Activated CD4-positive, alpha-beta T cell treated with anti-CD3 and anti-CD28 coated beads, Interleukin-2, amount 50 U/mL, for 16 hours (primary cell): ENCODE measurements around the gene STARD3.

Experiments
- DNase-seq: peaks from one replicate; pipeline ENCODE4 v3.0.0-alpha.2; 2020

STARD3 gene

GRCh38 chr17:39604911-39605491 is 31.9 kb upstream of the STARD3 start:
- DNase-seq = no peak

- DNase-seq = no peak
These were observed 31.2 kb upstream of the STARD3 start for GRCh38 chr17:39605492-39606433.

GRCh38 chr17:39606434-39607056 is 30.4 kb upstream of the STARD3 start:
- no peak for DNase-seq

- DNase-seq = no peak
These were observed 29.7 kb upstream of the STARD3 start for GRCh38 chr17:39607057-39607850.

DNA sequence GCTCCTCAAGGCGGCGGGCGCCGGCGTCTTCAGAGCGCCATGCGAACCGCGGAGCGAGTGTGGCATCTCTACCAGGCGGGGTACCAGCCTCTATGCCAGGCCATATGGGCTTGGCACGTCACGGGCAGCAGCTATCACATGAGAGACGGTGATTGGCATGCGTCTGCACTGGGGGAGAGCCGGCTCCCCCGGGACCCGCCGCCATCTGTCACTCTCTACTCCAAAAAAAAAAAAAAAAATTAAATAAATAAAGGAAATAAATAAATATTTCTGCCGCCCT is 29.2 kb upstream of the STARD3 start, which contains the start of gene NEUROD2:
TSS of gene NEUROD2 (minus strand) at position 70 of the 280 bp plus-strand sequence. CDS start 1,321 bp downstream, outside the sequence.
- DNase-seq = no peak

- no peak for DNase-seq
These were observed 28.6 kb upstream of the STARD3 start for GRCh38 chr17:39608142-39608981.

DNA sequence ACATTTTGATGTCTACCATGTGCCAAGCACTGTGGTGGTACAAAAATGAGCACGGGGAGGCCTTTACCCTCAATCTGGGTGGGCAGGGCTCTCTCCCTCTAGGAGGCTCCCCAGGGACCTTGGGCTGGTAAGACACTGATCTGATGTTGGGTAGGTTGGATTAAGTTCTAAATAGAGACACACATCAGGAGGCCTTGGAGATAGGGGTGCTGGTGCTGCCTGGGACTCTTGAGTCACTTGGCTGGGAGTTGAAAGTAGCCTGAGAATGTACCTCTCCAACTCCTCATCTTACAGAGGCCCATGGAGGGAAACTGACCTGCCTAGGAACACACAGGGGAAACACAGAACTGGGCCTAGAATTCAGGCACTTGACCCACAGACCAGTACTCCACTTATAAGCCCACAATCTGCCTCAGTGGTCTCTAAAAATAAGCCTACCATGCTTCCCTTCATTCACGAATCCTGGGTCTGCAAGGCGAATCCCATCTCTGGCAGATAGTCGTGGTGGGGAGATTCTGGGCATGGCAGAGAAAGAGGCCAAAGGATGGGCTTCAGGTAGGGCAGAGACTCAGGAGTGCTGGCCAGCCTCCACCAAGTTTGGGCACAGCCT is 27.4 kb upstream of the STARD3 start:
- no peak for DNase-seq

- no peak for DNase-seq
These were observed 25.4 kb upstream of the STARD3 start for GRCh38 chr17:39611401-39612112.

DNA sequence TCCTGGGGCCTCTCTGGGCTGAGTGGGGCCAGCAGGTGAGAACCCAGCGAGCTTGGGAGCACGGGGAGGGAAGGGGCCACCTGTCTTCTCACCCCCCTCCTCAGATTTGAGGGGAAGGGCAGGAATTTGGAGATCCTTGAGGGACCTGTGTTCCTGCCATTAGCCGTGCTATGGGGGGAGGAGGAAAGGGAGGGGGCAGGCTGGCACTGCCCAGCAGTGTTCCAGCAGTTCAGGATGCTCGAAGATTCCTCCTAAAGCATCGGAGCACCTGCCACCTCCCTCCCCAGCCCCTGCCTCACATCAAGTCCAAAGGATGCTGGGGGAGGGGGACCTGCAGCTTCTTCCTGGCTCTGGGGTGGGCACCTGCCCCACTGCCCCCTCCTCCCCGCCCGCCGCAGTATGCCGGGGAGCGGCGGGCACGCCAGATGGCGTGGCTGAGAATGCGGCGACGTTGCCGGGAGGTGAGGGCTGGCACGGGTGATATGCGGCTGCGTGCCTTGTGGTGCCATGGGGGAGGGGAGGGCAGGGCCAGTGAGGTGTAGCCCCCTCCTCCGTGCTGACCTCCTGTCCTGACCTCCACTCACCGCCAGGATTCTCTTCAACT is 24.6 kb upstream of the STARD3 start:
- DNase-seq = no peak

- DNase-seq = no peak
These were observed 23.9 kb upstream of the STARD3 start for GRCh38 chr17:39612935-39613464.

DNA sequence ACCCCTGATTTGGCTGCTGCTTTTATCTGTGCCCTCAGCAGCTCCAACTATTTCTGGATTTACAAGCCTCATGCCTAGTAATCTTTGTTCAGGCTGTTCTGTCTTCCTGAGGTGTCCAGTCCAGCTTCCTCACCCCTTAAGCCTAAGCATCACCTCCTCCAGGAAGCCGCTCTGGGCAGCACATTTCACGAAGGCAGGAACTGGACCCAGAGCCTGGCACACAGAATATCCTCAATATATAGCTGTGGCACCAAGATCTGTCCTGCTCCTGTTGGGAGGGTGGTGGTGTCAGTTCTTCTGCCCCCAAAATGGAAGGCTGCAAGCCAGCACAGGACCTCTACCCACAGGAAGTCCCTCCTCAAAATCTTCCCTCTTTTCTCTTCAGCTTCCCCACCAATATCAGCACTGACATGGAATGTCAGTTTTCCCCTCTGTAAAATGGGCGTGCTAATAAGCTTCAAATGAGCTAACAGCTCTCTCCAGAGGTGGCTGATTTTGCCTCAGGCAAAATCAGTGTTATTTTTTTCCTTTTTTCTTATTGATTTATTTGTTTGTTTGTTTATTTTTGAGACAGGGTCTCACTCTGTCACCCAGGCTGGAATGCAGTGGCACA is 22.3 kb upstream of the STARD3 start:
- no peak for DNase-seq

DNA sequence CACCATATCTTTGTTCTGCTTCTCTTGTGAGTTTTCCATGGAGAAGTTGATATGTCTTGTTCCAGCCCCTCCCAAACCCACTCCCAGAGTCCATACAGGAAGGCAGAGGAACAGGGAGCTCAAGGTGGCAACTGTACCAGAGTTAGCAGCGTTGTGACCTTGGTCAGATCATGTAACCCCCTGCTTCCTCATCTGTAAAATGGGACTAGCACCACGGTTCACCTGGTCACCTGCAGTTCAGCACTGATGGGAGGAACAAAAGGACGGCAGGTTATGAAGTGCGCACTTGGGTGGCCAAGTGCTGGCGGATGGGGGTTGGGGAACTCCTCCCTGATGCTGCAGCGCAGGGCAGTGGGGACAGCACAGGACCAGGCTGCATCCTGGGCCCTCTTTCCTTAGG is 21.5 kb upstream of the STARD3 start:
- DNase-seq = no peak

DNA sequence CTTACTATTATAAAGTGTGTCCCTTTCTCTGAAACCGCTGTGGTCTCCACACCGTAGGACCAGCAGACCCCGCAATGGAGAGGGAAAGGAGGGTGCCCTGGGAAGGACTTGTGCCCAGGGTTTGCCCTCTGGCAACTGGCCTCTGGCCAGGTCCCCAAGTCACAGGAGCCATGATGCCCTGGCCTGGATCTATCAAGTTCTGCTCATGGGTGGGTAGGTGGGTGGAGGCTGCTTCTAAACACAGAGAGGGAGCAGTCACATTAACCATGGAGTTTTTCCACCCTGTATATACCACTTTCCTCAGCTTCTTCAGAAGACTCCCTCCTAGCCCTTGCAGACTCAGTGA is 19.9 kb upstream of the STARD3 start:
- no peak for DNase-seq

DNA sequence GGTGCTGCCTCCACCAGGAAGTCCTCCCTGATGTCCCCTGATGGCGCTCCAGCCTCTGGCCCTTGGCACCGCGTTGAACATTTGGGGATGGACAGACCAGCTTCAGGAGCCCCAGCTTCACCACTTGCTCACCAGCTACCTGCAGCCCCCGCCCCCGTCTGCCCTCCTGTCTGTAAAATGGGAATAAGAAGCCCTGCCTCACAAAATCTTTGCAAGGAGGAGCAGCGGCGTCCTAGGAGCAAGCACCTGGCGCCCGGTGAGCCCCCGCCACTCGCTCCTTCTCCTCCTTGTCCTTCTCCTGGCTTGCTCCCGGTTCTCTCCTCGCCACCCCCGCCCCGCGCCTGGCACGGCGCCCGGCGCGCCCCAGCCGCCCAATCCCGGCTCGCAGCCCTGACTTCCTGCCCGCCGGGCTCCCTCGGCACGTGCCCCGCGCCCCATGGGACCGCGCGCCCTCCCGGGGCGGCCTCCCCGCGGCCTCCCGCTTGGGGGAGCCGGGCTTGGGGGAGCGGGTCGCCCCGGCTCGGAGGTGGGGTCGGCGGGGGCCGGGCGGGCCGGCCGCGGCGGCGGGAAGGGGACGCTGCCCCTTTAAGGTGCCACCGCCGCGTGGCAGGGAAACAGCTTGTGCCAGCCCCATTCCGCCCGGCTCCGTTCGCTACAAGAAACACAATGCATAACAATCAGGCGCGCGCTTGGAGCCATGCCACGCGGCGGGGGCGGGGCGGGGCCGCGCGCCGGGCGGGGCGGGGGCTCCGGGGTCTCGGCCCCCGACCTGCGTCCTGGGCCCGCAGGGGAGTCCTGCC is 19.3 kb upstream of the STARD3 start:
- peak; percentile 54 for DNase-seq

DNA sequence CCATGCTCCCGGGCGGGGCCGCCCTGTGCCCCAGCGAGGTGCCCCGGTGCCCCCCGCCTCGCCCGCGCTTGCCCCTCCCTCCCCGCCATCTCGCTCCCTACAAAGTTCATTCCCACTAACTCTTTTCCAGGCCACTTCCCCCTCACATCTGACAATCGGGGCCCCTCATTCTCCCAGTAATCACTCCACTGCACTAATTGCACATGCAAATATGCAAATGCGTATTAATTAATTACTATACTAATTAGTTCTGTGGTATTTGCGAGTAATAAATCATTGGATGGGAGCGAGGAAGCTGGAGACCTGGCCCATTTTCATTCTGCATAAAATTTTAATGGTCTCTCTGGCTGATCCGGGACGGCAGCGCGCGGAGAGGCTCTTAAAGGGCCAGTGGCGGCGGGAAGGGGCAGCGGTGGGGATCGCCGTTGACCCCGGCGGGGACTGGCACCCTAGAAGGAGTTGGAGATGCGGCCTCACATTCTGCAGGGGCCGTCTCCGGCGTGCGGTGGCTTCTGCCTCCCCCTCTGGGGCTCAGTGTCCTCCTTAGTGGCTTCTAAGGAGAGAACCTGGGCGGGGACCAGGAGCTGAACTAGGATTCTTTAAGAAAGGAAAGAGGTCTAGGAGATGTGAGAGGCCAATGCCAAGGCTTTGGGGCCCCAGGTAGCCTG is 18.6 kb upstream of the STARD3 start:
- DNase-seq = no peak

- no peak for DNase-seq
These were observed 17.8 kb upstream of the STARD3 start for GRCh38 chr17:39618956-39619785.

DNA sequence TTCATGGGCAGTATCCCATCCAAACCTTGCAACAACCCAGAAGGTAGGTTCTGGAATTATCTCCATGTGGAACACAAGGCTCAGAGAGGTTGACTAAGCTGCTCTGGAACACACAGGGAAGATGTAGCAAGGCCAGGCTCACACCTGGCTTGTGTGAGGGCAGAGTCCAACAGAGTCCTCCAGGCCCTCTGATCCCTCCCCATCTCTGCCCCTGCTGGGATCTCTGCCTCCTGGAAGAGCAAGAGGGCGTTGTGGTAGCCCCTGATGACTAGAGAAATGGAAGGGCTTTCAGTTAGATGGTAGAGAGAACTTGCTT is 17.2 kb upstream of the STARD3 start:
- no peak for DNase-seq
